ENCODE data around the gene EXOC7. TPM values are rescaled to one million over a fixed set of nuclear protein-coding genes. Genes with fewer than 3 reads are reported as not detected.

EXOC7 gene
- total and polyA plus RNA-seq, 2 experiments from 2014 or later = 134 to 166 TPM

GRCh38 chr17:76033139-76033538 lies 70.4 kb downstream of the EXOC7 start:
- no peaks in the 10 kb centered on the region for H3K36me3 ChIP-seq
- no peak overlapping the region for H3K27ac ChIP-seq
- no peaks in the 10 kb centered on the region for H3K9me3 ChIP-seq (ENCODE audit: low read depth)
- no peak for TF ChIP-seq CTCF (IDR thresholded peaks at IDR 0.05; ENCODE audit: low read depth, low read length)
- no peak overlapping the region for H3K4me3 ChIP-seq
- no peaks in the 10 kb centered on the region for H3K27me3 ChIP-seq
- no peak for DNase-seq (ENCODE audit: low read depth in 1 of 2, low spot score in 1 of 2)
- H3K4me1 ChIP-seq (ENCODE audit: low read depth) = peaks cover 25% of the 10 kb centered on the region

GRCh38 chr17:76032780-76033108 lies 70.8 kb downstream of the EXOC7 start:
- H3K4me3 ChIP-seq = no peak overlapping the region
- H3K27me3 ChIP-seq = no peaks in the 10 kb centered on the region
- H3K36me3 ChIP-seq = no peaks in the 10 kb centered on the region
- H3K27ac ChIP-seq = no peak overlapping the region
- H3K4me1 ChIP-seq (ENCODE audit: low read depth) = peaks cover 25% of the 10 kb centered on the region
- DNase-seq (ENCODE audit: low read depth in 1 of 2, low spot score in 1 of 2) = no peak
- TF ChIP-seq CTCF (IDR thresholded peaks at IDR 0.05; ENCODE audit: low read depth, low read length) = no peak
- no peaks in the 10 kb centered on the region for H3K9me3 ChIP-seq (ENCODE audit: low read depth)

- no peak overlapping the region for H3K4me3 ChIP-seq
- no peaks in the 10 kb centered on the region for H3K27me3 ChIP-seq
- H3K4me1 ChIP-seq (ENCODE audit: low read depth) = peaks cover 25% of the 10 kb centered on the region
- no peaks in the 10 kb centered on the region for H3K36me3 ChIP-seq
- no peak for DNase-seq (ENCODE audit: low read depth in 1 of 2, low spot score in 1 of 2)
- TF ChIP-seq CTCF (IDR thresholded peaks at IDR 0.05; ENCODE audit: low read depth, low read length) = no peak
- no peaks in the 10 kb centered on the region for H3K9me3 ChIP-seq (ENCODE audit: low read depth)
- no peak overlapping the region for H3K27ac ChIP-seq
Observed at GRCh38 chr17:76032073-76032779, 71.4 kb downstream of the EXOC7 start.

Other genes with a start within 250 kb of the EXOC7 start
- gene WBP2, start 248.5 kb downstream of the EXOC7 start, total RNA-seq = 61.3 and 75.6 TPM in 2 replicates
- 160 and 161 TPM in 2 replicates for gene WBP2, start 248.5 kb downstream of the EXOC7 start, polyA plus RNA-seq
- 1.3 and 4.6 TPM in 2 replicates for gene TRIM47, start 225.2 kb downstream of the EXOC7 start, total RNA-seq
- 2.2 and 2.9 TPM in 2 replicates for gene TRIM47, start 225.2 kb downstream of the EXOC7 start, polyA plus RNA-seq
- gene TRIM65, start 206.8 kb downstream of the EXOC7 start, total RNA-seq = 20.2 and 31.5 TPM in 2 replicates
- 14.6 and 16.8 TPM in 2 replicates for gene TRIM65, start 206.8 kb downstream of the EXOC7 start, polyA plus RNA-seq
- gene MRPL38, start 198.9 kb downstream of the EXOC7 start, total RNA-seq = 63.9 and 68.0 TPM in 2 replicates
- 222 and 227 TPM in 2 replicates for gene MRPL38, start 198.9 kb downstream of the EXOC7 start, polyA plus RNA-seq
- 13.8 and 15.9 TPM in 2 replicates for gene FBF1, start 162.7 kb downstream of the EXOC7 start, total RNA-seq
- gene FBF1, start 162.7 kb downstream of the EXOC7 start, polyA plus RNA-seq = 8.2 and 11.8 TPM in 2 replicates
- gene ACOX1, start 124.6 kb downstream of the EXOC7 start, total RNA-seq = 27.7 and 43.0 TPM in 2 replicates
- 15.5 and 21.3 TPM in 2 replicates for gene ACOX1, start 124.6 kb downstream of the EXOC7 start, polyA plus RNA-seq
- 23.8 and 27.4 TPM in 2 replicates for gene TEN1, start 124.5 kb downstream of the EXOC7 start, total RNA-seq
- 15.6 and 26.9 TPM in 2 replicates for gene TEN1, start 124.5 kb downstream of the EXOC7 start, polyA plus RNA-seq
- 13.4 and 14.3 TPM in 2 replicates for gene CDK3, start 102.9 kb downstream of the EXOC7 start, total RNA-seq
- 12.2 and 18.5 TPM in 2 replicates for gene CDK3, start 102.9 kb downstream of the EXOC7 start, polyA plus RNA-seq
- gene EVPL, start 76.5 kb downstream of the EXOC7 start, total RNA-seq = 0.09 TPM in 1 of 2 replicates, not detected in the other
- 1.0 TPM in 1 of 2 replicates, not detected in the other for gene EVPL, start 76.5 kb downstream of the EXOC7 start, polyA plus RNA-seq
- gene SRP68, start 31.3 kb downstream of the EXOC7 start, total RNA-seq = 33.4 and 55.4 TPM in 2 replicates
- 103 and 123 TPM in 2 replicates for gene SRP68, start 31.3 kb downstream of the EXOC7 start, polyA plus RNA-seq
- gene GALR2, start 29.0 kb downstream of the EXOC7 start, total RNA-seq = 0.32 TPM in 1 of 2 replicates, not detected in the other
- 0.55 TPM in 1 of 2 replicates, not detected in the other for gene GALR2, start 29.0 kb downstream of the EXOC7 start, polyA plus RNA-seq
- gene ZACN, start 24.6 kb downstream of the EXOC7 start, total RNA-seq = not detected in 2 replicates
- 5.8 and 33.8 TPM in 2 replicates for gene ZACN, start 24.6 kb downstream of the EXOC7 start, polyA plus RNA-seq
- 0.07 and 0.12 TPM in 2 replicates for gene FOXJ1, start 37.5 kb upstream of the EXOC7 start, total RNA-seq
- 0.18 TPM in 1 of 2 replicates, not detected in the other for gene FOXJ1, start 37.5 kb upstream of the EXOC7 start, polyA plus RNA-seq
- 11.4 and 15.0 TPM in 2 replicates for gene RNF157, start 136.7 kb upstream of the EXOC7 start, total RNA-seq
- 11.0 and 15.2 TPM in 2 replicates for gene RNF157, start 136.7 kb upstream of the EXOC7 start, polyA plus RNA-seq
- gene UBALD2, start 161.6 kb upstream of the EXOC7 start, total RNA-seq = 13.5 and 23.2 TPM in 2 replicates
- gene UBALD2, start 161.6 kb upstream of the EXOC7 start, polyA plus RNA-seq = 13.2 and 19.6 TPM in 2 replicates
- gene QRICH2, start 204.5 kb upstream of the EXOC7 start, total RNA-seq = 6.4 and 6.8 TPM in 2 replicates
- gene QRICH2, start 204.5 kb upstream of the EXOC7 start, polyA plus RNA-seq = 2.2 and 5.0 TPM in 2 replicates